ENCODE results near the gene PIP4K2B.

The PIP4K2B gene

DNA sequence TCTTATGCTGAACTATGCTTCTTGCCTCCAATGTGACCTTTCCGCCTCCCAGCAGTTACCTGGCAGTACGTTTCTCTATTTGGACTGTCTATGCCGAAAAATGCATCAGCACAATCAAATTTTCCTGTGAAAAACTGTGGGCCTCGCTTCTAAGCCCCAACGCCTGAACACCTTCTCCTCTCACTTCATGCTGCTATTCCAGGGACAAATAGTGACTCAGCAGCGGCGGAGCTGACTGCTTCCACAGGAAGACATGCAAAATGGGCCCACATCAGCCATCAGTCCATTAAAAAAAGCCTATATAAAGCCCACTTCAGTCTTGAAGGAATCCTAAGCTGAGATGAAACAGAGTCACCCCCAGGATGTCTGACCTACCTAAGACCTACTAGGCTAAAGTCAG, 10.5 kb upstream of the PIP4K2B start:
- no peak for DNase-seq (ENCODE audit: low read depth)
- TF ChIP-seq, protein P1, sequence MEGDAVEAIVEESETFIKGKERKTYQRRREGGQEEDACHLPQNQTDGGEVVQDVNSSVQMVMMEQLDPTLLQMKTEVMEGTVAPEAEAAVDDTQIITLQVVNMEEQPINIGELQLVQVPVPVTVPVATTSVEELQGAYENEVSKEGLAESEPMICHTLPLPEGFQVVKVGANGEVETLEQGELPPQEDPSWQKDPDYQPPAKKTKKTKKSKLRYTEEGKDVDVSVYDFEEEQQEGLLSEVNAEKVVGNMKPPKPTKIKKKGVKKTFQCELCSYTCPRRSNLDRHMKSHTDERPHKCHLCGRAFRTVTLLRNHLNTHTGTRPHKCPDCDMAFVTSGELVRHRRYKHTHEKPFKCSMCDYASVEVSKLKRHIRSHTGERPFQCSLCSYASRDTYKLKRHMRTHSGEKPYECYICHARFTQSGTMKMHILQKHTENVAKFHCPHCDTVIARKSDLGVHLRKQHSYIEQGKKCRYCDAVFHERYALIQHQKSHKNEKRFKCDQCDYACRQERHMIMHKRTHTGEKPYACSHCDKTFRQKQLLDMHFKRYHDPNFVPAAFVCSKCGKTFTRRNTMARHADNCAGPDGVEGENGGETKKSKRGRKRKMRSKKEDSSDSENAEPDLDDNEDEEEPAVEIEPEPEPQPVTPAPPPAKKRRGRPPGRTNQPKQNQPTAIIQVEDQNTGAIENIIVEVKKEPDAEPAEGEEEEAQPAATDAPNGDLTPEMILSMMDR (IDR thresholded peaks at IDR 0.05; ENCODE audit: low read depth, low read length, missing control alignments): no peak
- in situ Hi-C loops (cut with HindIII; ENCODE audit: low sequenced_read_pairs): no loop called here
- H3K4me3 ChIP-seq (ENCODE audit: low read depth, low read length): no peak overlapping the region

DNA sequence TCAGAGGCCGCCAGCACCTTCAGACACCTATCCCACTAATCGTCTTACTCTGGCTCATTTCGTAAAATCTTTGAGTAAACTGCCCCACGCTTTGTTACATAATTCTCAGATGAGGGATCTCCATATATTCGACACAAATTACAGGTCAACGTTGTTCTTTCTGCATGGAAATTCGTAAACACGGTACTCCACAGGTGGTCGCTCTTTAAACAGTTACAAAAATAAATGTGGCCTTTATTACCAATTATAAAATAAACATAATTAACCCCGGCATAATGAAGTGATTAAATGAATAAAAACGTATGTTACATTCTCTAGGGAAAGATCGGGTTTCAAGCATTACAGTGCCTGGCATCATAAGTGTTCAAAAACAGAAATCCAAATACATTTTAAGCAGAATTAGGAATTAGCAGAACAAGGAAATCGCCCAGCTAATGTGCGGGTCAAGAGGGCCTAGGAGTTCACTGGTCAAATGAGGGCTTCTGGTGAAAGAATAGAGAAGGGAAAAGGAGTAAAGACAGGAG, 943 bp upstream of the PIP4K2B start:
- TF ChIP-seq, protein P1 (IDR thresholded peaks at IDR 0.05; ENCODE audit: low read depth, low read length, missing control alignments): no peak
- H3K4me3 ChIP-seq (ENCODE audit: low read depth, low read length): peak overlapping the region; percentile 77
- in situ Hi-C loops (cut with HindIII; ENCODE audit: low sequenced_read_pairs): no loop called here
- DNase-seq (ENCODE audit: low read depth): no peak

DNA sequence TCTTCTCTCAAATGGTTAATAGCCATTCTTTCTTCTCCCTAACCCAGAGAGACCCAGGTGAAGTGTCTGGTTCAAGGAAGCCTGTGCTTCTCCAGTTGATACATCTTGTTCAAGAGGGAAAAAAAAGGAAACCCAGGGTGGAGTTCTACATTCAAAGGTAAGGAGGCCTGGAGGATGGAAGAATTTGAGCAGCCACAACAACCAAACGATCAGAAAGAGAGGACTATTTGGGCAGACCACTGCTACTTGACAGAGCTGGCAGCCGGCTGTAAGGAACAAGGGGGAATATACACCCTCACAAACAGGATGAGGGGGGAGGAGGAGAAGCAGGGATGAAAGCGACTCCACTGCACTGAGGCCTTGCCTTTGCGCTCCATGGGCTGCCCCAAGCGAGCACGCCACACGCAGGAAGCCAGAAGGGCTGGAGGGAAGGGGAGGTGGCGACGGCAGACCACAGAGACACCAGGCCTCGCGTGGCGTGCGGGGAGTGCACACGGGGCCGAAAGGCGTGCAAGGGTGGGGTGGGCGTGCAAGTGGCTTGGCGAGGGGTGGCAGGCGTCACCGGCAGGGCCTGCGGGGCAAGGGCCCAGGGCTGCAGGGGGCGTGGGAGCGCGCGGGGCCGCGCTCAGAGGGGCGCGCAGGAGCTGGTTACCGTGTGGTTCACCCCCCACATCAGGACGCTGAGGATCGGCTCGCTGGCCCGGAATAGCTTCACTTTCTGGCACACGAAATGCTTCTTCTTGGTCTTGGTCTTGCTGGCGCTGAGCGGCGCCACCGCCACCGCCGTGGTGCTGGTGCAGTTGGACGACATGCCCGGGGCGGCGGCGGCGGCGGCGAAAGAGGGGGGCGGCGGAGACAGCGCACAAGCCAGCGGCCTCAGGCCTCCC, 499 bp downstream of the PIP4K2B start:
- no peak for DNase-seq (ENCODE audit: low read depth)
- in situ Hi-C loops (cut with HindIII; ENCODE audit: low sequenced_read_pairs): no loop called here
- peak overlapping the region; percentile 77 for H3K4me3 ChIP-seq (ENCODE audit: low read depth, low read length)
- TF ChIP-seq, protein P1 (IDR thresholded peaks at IDR 0.05; ENCODE audit: low read depth, low read length, missing control alignments): no peak

DNA sequence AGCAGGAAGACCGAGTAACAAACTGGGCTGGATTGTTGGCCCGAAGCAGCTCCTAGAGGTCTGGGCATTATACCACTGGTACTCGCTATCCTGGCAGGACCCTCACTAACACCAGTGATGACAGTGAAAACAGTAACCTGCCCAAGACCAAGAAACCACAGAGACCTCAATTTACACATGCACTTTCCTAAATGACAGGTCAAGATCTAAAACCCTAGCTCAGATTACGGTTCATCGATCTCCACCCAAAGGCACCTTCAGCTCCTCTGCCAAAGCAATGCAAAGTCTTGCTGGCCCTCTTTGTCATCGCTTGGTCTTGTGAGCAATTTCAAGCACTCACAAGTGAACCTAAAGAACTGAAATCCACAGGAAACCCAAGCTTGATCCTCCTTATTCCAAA, 1.5 kb downstream of the PIP4K2B start:
- peak overlapping the region; percentile 77 for H3K4me3 ChIP-seq (ENCODE audit: low read depth, low read length)
- in situ Hi-C loops (cut with HindIII; ENCODE audit: low sequenced_read_pairs): no loop called here
- TF ChIP-seq, protein P1 (IDR thresholded peaks at IDR 0.05; ENCODE audit: low read depth, low read length, missing control alignments): no peak
- no peak for DNase-seq (ENCODE audit: low read depth)

DNA sequence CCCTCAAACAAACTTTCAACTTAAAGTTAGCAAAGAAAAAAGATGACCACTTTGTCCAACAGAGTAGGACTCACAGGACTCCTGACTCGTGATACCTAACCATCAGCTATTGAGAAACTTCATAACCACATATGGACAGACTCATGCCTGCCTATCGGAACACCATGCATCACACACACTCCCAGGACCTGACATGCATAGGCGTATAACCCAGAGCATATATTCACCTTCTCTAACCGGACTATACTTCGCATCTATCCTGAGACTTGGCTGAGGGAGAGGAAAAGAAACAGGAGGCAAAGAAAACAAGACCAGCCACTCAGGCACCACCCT, 2.2 kb downstream of the PIP4K2B start:
- DNase-seq (ENCODE audit: low read depth): no peak
- peak overlapping the region; percentile 77 for H3K4me3 ChIP-seq (ENCODE audit: low read depth, low read length)
- TF ChIP-seq, protein P1 (IDR thresholded peaks at IDR 0.05; ENCODE audit: low read depth, low read length, missing control alignments): no peak
- in situ Hi-C loops (cut with HindIII; ENCODE audit: low sequenced_read_pairs): no loop called here

DNA sequence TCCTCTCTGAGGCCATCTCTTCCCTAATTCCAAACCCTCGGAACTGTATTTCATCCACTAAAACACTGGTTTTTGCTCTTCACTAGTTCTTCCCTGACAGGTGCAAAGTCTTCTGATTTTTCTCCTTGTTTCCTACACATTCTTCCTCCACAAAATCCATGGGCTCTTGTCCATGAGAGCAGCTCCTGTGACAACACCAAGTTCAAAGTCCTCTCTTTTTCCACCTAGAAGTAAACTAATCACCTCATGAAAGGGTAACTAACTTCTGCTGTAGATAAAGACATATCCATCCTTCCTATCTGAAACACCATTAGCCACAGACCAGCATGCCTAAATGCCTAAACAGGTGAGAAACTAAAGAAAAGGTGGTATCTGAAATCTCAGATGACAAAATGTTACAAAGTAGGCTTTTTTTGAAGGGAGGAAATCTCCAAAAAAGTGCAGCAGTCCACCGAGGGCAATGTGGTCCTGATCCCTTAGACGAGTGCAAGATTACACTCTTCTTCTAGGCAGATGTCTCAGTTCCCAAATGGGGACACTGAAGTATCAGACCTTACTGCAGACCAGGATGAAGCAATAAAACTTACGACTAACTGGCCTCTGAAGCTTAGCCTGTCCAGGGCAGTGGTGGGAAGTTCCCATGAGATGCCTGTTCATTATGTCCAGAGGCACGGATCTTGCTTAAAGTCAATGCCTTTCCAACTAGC, 2.8 kb downstream of the PIP4K2B start:
- H3K4me3 ChIP-seq (ENCODE audit: low read depth, low read length): no peak overlapping the region
- DNase-seq (ENCODE audit: low read depth): no peak
- TF ChIP-seq, protein P1 (IDR thresholded peaks at IDR 0.05; ENCODE audit: low read depth, low read length, missing control alignments): no peak
- in situ Hi-C loops (cut with HindIII; ENCODE audit: low sequenced_read_pairs): no loop called here

Data from astrocyte of the cerebellum (primary cell).